K562 (cell line): ENCODE data around the gene TMCO4. TPM values are rescaled to one million over a fixed set of nuclear protein-coding genes. Genes with fewer than 3 reads are reported as not detected.

ENCODE experiments used
- ATAC-seq: fragments of 200-7000 bp; cut with Tn5 transposase; 3 replicates; pipeline ENCODE4 v1.9.1; 2020; ENCODE audit warnings: moderate library complexity
- BruUV-seq: library from RNA; stranded (reverse); fragments of 400-500 nt; replicated peaks from 2 replicates; lab custom pipeline; 2021; lab: Mats Ljungman, UMichigan
- CTCF ChIA-PET: fragments of 300-600 bp; formaldehyde crosslinking; extraction: SDS; loops from one replicate; lab custom pipeline; 2021; ENCODE audit warnings: low intra/inter-chr PET ratio; lab: Yijun Ruan, JAX
- POLR2A ChIA-PET: fragments of 300-600, 350-650 bp; sonication (Branson Sonifier 250); formaldehyde crosslinking; extraction: SDS; loops from one replicate; lab custom pipeline; 2021; ENCODE audit warnings: antibody characterized with exemption, inconsistent platforms; lab: Yijun Ruan, JAX
- DNase-seq, 4 experiments: peaks; one replicate each; pipeline versions ENCODE4 v3.0.0 to v3.0.0-alpha.2; 2011 to 2018; ENCODE audit warnings: low spot score in 3 of 4, mixed read lengths in 3 of 4; ENCODE audit errors: extremely low read depth in 1 of 4
- FAIRE-seq: peaks from 2 replicates; lab custom pipeline; 2011; peaks lifted over from hg19 to GRCh38; lab: Jason Lieb, UNC
- H2AFZ ChIP-seq: 2 replicates; pipeline ENCODE4 v1.6.0; 2011; ENCODE audit warnings: low read depth, low read length, control low read depth, inconsistent platforms
- H3K27ac ChIP-seq: fragments of 200-600 bp; 3 replicates; pipeline ENCODE4 v1.8.0; 2011; ENCODE audit warnings: low read depth, mild to moderate bottlenecking, control low read depth, inconsistent platforms, low read length, moderate library complexity, mixed read lengths; ENCODE audit errors: extremely low read depth
- H3K27me3 ChIP-seq, 2 experiments: fragments of 300-600 bp in 1 of 2; 2 replicates in 1 of 2; 3 replicates in 1 of 2; pipeline versions ENCODE4 v1.6.0 to v1.8.0; 2011; ENCODE audit warnings: inconsistent platforms in 2 of 2, low read length in 2 of 2, mild to moderate bottlenecking in 1 of 2, mixed read lengths in 1 of 2, moderate library complexity in 1 of 2; ENCODE audit not compliant: control insufficient read depth in 2 of 2, insufficient read depth in 2 of 2
- H3K36me3 ChIP-seq: fragments of 300-600 bp; 3 replicates; pipeline ENCODE4 v1.8.0; 2011; ENCODE audit warnings: mild to moderate bottlenecking, low read length, inconsistent platforms; ENCODE audit not compliant: control insufficient read depth, insufficient read depth
- H3K4me1 ChIP-seq, 2 experiments: fragments of 200-600 bp in 1 of 2; replicated peaks in 1 of 2; 2 replicates in 1 of 2; 3 replicates in 1 of 2; pipeline versions ENCODE4 v1.5.1 to v1.8.0; 2011; ENCODE audit warnings: inconsistent platforms in 2 of 2, low read length in 2 of 2, mild to moderate bottlenecking in 1 of 2, mixed read lengths in 1 of 2, moderate library complexity in 1 of 2; ENCODE audit not compliant: control insufficient read depth in 2 of 2, insufficient read depth in 2 of 2
- H3K4me2 ChIP-seq: 2 replicates; pipeline ENCODE4 v1.6.1; 2011; ENCODE audit warnings: low read length, control low read depth, inconsistent platforms, mixed read lengths; ENCODE audit not compliant: insufficient read depth
- H3K4me3 ChIP-seq: fragments of 200-600 bp; sonication (generic), shearing (Covaris generic); 2 replicates; pipeline ENCODE4 v1.5.1; 2016; ENCODE audit warnings: control low read depth, inconsistent platforms
- H3K79me2 ChIP-seq: fragments of 200-600 bp; 3 replicates; pipeline ENCODE4 v1.8.0; 2011; ENCODE audit warnings: low read length, inconsistent platforms; ENCODE audit not compliant: control insufficient read depth, insufficient read depth
- H3K9ac ChIP-seq, 2 experiments: 2 replicates each; pipeline versions ENCODE4 v1.6.0 to v1.6.1; 2011; ENCODE audit warnings: low read depth in 2 of 2, low read length in 2 of 2, control low read depth in 1 of 2, inconsistent platforms in 1 of 2, mild to moderate bottlenecking in 1 of 2, mixed read lengths in 1 of 2; ENCODE audit not compliant: insufficient read depth in 1 of 2
- H3K9me1 ChIP-seq: one replicate; pipeline ENCODE4 v1.6.0; 2011; ENCODE audit warnings: inconsistent platforms, mild to moderate bottlenecking, low read length, moderate library complexity; ENCODE audit not compliant: control insufficient read depth, insufficient read depth
- H3K9me3 ChIP-seq: replicated peaks from 2 replicates; pipeline ENCODE4 v1.5.1; 2011; ENCODE audit warnings: low read depth, low read length, inconsistent platforms; ENCODE audit not compliant: control insufficient read depth, insufficient read depth
- H4K20me1 ChIP-seq: replicated peaks from 2 replicates; pipeline ENCODE4 v1.6.1; 2011; ENCODE audit warnings: low read length, inconsistent platforms, mixed read lengths; ENCODE audit not compliant: control insufficient read depth, insufficient read depth
- ELF4 ChIP-seq: fragments of 450-650 bp; formaldehyde crosslinking; IDR thresholded peaks from 2 replicates; pipeline ENCODE4 v1.4.0; 2022; ENCODE audit warnings: missing genetic modification characterization
- HDAC2 ChIP-seq: fragments of 450-650 bp; IDR thresholded peaks from 2 replicates; pipeline ENCODE4 v1.6.1; 2016; ENCODE audit warnings: mild to moderate bottlenecking
- HINFP ChIP-seq: fragments of 450-650 bp; conservative IDR thresholded peaks from 2 replicates; pipeline ENCODE4 v1.6.1; 2016; ENCODE audit warnings: missing genetic modification characterization, low read depth, mild to moderate bottlenecking, control low read depth, missing compliant biosample characterization
- HMGN3 ChIP-seq: IDR thresholded peaks from 2 replicates; pipeline ENCODE4 v1.6.1; 2011; ENCODE audit warnings: borderline replicate concordance, low read depth, mild to moderate bottlenecking, mixed read lengths, low read length; ENCODE audit not compliant: insufficient read length; ENCODE audit errors: extremely low read depth
- MAZ ChIP-seq, 2 experiments: fragments of 450-650 bp in 1 of 2; sonication (generic) in 1 of 2; formaldehyde crosslinking; IDR thresholded peaks in 1 of 2; conservative IDR thresholded peaks in 1 of 2; 2 replicates each; pipeline versions ENCODE4 v1.4.0 to v1.5.0; 2020; ENCODE audit warnings: mild to moderate bottlenecking in 1 of 2, missing genetic modification reagents in 1 of 2
- NFYB ChIP-seq: IDR thresholded peaks from 2 replicates; pipeline ENCODE4 v1.6.1; 2011; ENCODE audit warnings: mild to moderate bottlenecking, moderate library complexity; ENCODE audit not compliant: insufficient read length; ENCODE audit errors: extremely low read depth
- SAP30 ChIP-seq: fragments of 200-600 bp; sonication (generic); IDR thresholded peaks from 2 replicates; pipeline ENCODE4 v1.6.1; 2012; ENCODE audit warnings: borderline replicate concordance, low read depth, mild to moderate bottlenecking, moderate library complexity, low read length, control low read depth, inconsistent platforms; ENCODE audit not compliant: insufficient read depth, poor library complexity, severe bottlenecking
- SFPQ ChIP-seq: fragments of 200-400 bp; formaldehyde crosslinking; IDR thresholded peaks from 2 replicates; pipeline ENCODE4 v1.6.1; 2017; ENCODE audit warnings: mild to moderate bottlenecking, low read depth, low read length, moderate library complexity
- SP2 ChIP-seq: IDR thresholded peaks from 2 replicates; pipeline ENCODE4 v1.6.1; 2011; ENCODE audit warnings: mild to moderate bottlenecking, low read depth, low read length, moderate library complexity; ENCODE audit not compliant: poor library complexity, severe bottlenecking; ENCODE audit errors: extremely low read depth
- ZNF511 ChIP-seq: sonication (generic); formaldehyde crosslinking; IDR thresholded peaks from 2 replicates; pipeline ENCODE4 v1.8.0; 2022; ENCODE audit warnings: mild to moderate bottlenecking, missing genetic modification reagents
- ZNF644 ChIP-seq: fragments of 200-800 bp; sonication (Bioruptor generic); IDR thresholded peaks from 2 replicates; pipeline ENCODE4 v1.6.1; 2016; ENCODE audit warnings: low read depth, missing genetic modification characterization, missing compliant biosample characterization
- ZNF696 ChIP-seq: fragments of 250-450 bp; sonication (Bioruptor Pico); conservative IDR thresholded peaks from 2 replicates; pipeline ENCODE4 v1.4.0; 2020; ENCODE audit warnings: mild to moderate bottlenecking, moderate library complexity
- ZSCAN32 ChIP-seq: fragments of 450-650 bp; formaldehyde crosslinking; IDR thresholded peaks from 2 replicates; pipeline ENCODE4 v1.4.0; 2020; ENCODE audit warnings: mild to moderate bottlenecking, moderate library complexity
- WGBS: fragments of 100-300 bp; shearing (Covaris generic); methylation state at CpG from one replicate; pipeline ENCODE4 v1.1.6; 2016; ENCODE audit warnings: low coverage, mixed read lengths; ENCODE audit not compliant: insufficient coverage; ENCODE audit errors: missing lambda C conversion rate; 5-methylcytosine and 5-hydroxymethylcytosine counted together
- in situ Hi-C: fragments of 300-500 bp; cut with MboI; formaldehyde crosslinking; loops from 4 replicates; pipeline ENCODE4 v1.15.0; 2018; ENCODE audit warnings: inconsistent platforms, mixed read lengths
- intact Hi-C: fragments of 100-400 bp; cut with micrococcal nuclease; formaldehyde crosslinking; loops from 2 replicates; pipeline ENCODE4 v1.14.2; 2022
- polyA plus RNA-seq, 8 experiments: library from polyadenylated mRNA; depleted of rRNA in 4 of 8; stranded (reverse) in 5 of 8; unstranded in 3 of 8; fragments of >200 nt; fragmentation: Nextera tagmentation in 2 of 8; fragmentation: Illumina TruSeq in 1 of 8; extraction: Ambion mirVana in 2 of 8; extraction: Trizol in 1 of 8; gene quantifications; 2 replicates each; pipeline versions ENCODE4 v1.2.1 to v1.2.3, GENCODE V29; 2011 to 2014; ENCODE audit warnings: inconsistent platforms in 1 of 8, missing spikeins in 1 of 8
- total RNA-seq, 7 experiments: library from RNA; depleted of rRNA in 6 of 7; stranded (reverse); fragments of >200 nt in 6 of 7; fragmentation: Illumina TruSeq in 2 of 7; extraction: Trizol in 2 of 7; gene quantifications; 2 replicates each; pipeline versions ENCODE4 v1.2.1 to v1.2.3, GENCODE V29; 2011 to 2021; ENCODE audit warnings: low replicate concordance in 1 of 7

The TMCO4 gene
- total and polyA plus RNA-seq, 9 of the 15 experiments (the other 6 are each of a cell fraction or from before 2014, with no cell fraction given), result 0.06 to 2.1 (median 1.2) TPM

GRCh38 chr1:19658186-19658585 lies 141.5 kb downstream of the TMCO4 start:
- no peak overlapping the region for H3K4me2 ChIP-seq
- FAIRE-seq (no peak), DNase-seq (no peak), ATAC-seq (no peak)
- TF ChIP-seq ZNF696 (CRISPR knock-in tag) (no peak), ELF4 (CRISPR knock-in tag) (no peak), ZNF511 (CRISPR knock-in tag) (no peak), MAZ (CRISPR knock-in tag; conservative IDR thresholded peaks at IDR 0.05 in 1 of 2, IDR thresholded peaks at IDR 0.05 in 1 of 2) (no peak), SFPQ (no peak), ZNF644 (tag) (no peak), SAP30 (no peak), NFYB (no peak), SP2 (no peak), HMGN3 (no peak), ZSCAN32 (no peak), HINFP (tag) (no peak), HDAC2 (no peak)
- intact Hi-C loops (loop anchor here (10.0 kb wide), 2 partner anchors 473 to 753 kb away; partner anchors contain the start of gene ALDH4A1), in situ Hi-C loops (loop anchor here (10.0 to 25.0 kb wide), 5 partner anchors 413 to 1046 kb away; no protein-coding TSS in a partner anchor)
- no peak overlapping the region for H3K4me3 ChIP-seq
- H3K27ac ChIP-seq, result no peak overlapping the region
- H3K9ac ChIP-seq, result no peak overlapping the region
- no peaks in the 10 kb centered on the region for H3K36me3 ChIP-seq
- ChIA-PET CTCF (no interaction called here), POLR2A (interaction anchor here (0.6 kb wide), 1 partner anchor 438 kb away, joined by 3 read pairs; no protein-coding TSS in a partner anchor)
- peaks cover 2 to 13% of the 10 kb centered on the region in 2 experiments; a peak in 3 of 5 replicates for H3K4me1 ChIP-seq
- H3K27me3 ChIP-seq, result peaks cover 3 to 37% of the 10 kb centered on the region in 2 experiments; a peak in 4 of 5 replicates
- no peaks in the 10 kb centered on the region for H3K9me1 ChIP-seq
- H3K9me3 ChIP-seq, result no peaks in the 10 kb centered on the region
- H2AFZ ChIP-seq, result no peak overlapping the region
- BruUV-seq, result no TSS peak
- H4K20me1 ChIP-seq, result no peaks in the 10 kb centered on the region; the same call in 1 of the 2 replicates
- 39% methylated on average over 13 of the region's 13 CpGs for WGBS
- H3K79me2 ChIP-seq, result no peaks in the 10 kb centered on the region
